Stimulated activated CD8-positive, alpha-beta memory T cell treated with anti-CD3 and anti-CD28 coated beads, Interleukin-12 subunit alpha, Interleukin-12 subunit beta, amount 100 ng/mL, for 24 hours (primary cell): ENCODE results near the gene TNPO1.

Source experiments
- DNase-seq: peaks from one replicate; pipeline ENCODE4 v3.0.0-alpha.2; 2020; ENCODE audit errors: extremely low read depth

The TNPO1 gene

DNA sequence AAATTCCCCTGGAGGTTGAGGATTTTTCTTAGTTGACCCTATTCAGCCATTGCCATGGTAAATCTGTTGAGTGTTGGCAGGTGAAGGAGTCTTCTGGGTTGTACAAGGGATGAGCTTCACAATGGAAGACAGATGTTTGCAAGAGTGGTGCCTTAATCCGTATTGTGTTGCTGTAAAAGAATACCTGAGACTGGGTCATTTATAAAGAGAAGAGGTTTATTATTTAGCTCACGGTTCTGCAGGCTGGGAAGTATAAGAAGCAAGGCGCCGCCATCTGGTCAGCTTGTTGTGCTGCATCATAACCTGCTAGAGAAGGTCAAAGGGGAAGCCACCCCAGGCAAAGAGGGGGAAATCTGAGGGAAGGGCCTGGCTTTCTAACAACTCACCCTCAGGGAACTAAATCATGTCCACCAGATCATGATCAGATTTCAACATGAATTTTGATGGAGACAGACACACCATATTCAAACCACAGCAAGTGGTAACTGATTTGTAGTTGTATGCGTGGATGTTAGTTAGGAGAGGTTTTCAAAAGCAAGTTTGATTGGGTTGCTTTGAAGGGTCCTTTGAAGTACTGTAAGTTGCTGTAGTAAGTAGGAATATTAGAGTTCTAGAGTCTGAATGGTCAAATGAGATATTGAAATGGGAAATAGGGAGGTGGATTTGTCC lies 2.5 kb downstream of the TNPO1 start:
- DNase-seq: no peak

DNA sequence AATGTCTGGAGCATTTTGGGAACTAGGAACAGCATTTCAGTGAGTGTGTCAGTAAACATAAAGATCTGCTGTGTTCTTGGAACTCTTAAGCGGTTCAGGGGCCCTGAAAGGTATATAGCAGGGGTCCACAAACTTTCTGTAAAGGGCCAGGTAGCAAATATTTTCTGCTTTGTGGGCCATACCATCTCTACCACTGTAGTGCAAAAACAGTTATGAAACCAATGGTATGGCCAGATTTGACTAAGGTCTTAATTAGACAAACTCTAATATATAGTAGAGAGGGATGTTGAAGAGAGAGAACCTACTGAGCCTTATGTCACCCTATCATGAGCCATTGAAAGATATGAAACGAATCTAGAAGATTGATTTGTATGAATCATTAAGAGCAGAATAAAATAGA lies 5.3 kb downstream of the TNPO1 start:
- no peak for DNase-seq

DNA sequence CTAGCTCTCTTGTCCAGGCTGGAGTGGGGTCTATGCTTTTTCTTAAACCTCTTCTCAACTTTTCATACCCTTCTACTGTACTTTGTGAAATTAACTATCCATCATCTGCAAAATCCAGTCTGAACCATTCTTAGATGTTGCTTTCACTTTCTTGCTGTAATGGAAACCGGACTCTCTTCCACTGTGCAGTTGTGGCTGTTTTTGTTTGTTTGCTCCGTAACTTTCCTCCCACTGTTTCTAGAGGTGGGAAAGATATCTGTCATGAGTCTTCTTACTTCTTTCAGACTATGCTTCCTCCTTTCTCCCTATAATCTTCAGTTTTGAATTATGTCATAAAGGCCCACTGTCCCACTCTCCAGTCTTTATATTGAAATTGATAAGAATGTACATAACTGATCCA lies 6.5 kb downstream of the TNPO1 start:
- DNase-seq: no peak

DNA sequence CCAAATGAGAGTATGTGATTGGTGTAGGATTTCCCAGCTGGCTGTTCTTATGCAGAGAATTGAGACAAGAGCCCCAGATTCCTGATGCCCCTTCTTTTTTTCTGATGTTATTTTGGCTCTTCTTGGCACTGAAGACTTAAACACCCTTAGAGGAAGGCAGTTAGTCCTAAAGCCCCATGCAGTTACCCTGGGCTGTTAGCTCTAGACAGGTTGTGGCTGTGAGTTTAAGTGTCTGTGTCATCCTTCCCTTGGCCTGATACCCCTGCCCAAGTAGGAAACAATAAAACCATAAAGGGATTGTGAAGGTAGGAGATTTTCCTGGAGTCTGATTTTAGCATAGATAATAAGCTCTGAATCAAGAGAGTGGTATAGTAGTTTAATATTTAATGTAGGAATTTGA lies 13.2 kb downstream of the TNPO1 start:
- no peak for DNase-seq

DNA sequence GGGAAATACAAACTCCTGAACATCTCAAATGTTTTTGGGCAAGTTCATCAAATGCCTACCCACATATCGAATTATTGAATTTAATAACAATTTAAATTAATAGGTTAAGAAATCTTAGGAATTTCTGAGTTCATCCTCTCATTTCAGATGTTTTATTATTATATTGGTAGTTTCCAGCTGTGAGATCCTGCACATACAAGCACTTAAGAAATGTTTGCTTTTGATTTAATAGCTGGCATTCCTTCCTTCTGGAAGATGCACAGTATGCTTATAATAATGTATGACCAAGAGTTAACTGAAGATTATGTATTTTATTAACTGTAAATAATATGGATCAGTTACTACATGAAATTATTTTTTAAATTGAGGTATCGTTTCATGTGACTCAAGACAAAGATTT lies 13.9 kb downstream of the TNPO1 start:
- DNase-seq: no peak

DNA sequence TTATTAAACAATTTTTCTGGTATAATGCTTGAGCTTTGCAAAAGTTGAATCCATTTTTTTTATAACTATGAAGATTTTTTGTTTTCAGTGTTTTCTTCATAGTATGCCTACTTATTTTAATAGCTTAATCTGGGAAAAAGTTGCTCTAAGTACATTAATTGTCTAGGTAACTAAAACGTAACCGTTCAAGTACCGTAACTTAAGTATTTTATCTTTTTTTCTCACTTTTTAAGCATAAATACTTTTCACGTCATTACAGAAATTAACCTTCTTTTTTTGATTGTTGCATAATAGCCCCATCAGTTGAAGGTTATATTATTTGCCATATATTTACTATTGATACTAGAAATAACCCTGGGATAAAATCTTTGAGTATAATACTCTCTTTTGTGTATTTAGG lies 15.2 kb downstream of the TNPO1 start:
- DNase-seq: no peak

DNA sequence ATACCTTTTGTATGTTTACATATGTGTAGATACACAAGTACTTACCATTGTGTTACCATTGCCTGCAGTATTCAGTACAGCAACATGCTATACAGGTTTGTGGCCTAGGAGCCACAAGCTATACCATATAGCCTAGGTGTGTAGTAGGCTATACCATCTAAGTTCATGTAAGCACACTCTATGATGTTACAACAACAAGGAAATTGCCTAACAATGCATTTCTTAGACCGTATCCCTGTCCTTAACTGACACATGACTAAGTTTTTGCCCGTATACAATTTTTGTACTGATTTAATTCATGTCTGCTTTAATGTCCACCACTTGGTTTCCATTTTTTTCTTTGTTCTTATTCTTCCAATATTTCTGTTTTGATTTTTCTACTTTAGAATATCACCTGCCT lies 18.5 kb downstream of the TNPO1 start:
- no peak for DNase-seq

DNA sequence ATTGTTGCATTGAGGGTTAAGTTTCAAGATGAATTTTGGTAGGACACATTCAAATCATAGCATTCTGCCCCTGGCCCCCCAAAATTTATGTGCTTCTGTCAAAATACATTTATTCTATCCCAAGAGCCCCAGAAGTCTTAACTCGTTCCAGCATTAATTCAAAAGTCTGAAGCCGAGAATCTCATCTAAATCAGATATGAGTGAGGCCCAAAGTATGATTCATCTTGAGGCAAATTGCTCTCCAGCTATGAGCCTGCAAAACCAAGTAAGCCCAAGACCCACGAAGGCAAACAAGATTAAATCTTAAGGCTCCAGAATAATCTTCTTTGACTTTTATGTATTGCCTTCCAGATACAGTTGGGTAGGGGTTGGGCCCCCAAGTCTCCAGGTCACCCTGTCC lies 19.2 kb downstream of the TNPO1 start:
- no peak for DNase-seq

DNA sequence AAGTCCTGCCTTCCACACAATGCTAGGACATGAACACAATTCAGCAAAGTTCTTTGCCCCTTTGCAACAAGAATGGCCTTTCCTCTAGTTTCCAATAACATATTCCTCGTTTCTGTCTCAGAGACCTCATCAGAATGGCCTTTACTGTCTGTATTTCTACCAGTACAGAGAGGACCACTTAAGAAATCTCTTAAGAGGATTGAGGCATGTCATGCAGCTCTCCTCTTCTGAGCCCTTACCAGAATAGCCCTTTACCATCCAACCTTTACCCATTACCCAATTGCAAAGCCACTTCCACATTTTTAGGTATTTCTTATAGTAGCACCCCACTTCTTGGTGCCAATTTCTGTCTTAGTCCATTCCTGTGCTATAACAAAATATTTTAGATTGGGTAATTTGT lies 20.3 kb downstream of the TNPO1 start:
- no peak for DNase-seq

DNA sequence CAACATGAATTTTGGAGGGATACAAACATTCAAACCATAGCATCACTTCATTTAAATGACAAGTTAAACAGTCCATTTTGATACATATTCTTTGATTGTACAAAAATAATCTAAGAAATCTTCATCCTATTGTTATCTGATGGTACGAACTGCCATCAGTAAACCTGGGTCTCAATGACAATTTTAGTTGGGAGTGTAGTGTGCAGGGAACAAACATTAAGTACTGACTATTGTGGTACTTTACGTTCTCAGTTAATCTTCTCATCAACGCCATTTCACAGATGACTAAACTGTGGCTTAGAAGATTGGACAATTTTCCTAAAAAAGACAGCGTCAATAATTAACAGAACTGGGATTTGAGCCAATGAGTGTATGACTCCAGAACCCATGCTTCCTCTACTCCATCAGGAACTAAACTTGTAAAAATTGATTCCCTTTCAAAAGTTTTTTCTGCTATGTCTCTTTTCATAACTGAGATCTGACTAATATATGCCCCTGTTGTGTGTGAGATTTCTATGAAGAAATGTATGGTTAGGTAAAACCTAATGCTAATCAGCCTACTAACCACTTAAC lies 21.1 kb downstream of the TNPO1 start:
- no peak for DNase-seq

DNA sequence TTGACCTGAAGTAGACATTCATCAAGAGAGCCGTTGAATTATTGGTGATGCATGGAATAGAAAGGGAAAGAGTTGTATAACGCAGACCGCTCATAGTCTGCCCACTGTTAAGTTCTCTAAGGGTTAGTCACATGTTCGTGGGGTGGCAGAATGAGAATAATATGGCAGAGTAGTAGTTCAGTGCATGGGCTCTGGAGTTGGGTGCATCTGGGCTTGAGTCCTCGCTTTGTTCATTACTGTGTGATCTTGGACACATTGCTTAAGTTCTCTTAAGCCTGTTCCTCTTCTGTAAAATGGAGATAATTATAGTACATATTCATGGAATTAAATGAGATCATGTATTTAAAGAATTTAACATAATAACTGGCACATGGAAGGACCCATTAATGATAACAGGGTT lies 23.6 kb downstream of the TNPO1 start:
- no peak for DNase-seq

DNA sequence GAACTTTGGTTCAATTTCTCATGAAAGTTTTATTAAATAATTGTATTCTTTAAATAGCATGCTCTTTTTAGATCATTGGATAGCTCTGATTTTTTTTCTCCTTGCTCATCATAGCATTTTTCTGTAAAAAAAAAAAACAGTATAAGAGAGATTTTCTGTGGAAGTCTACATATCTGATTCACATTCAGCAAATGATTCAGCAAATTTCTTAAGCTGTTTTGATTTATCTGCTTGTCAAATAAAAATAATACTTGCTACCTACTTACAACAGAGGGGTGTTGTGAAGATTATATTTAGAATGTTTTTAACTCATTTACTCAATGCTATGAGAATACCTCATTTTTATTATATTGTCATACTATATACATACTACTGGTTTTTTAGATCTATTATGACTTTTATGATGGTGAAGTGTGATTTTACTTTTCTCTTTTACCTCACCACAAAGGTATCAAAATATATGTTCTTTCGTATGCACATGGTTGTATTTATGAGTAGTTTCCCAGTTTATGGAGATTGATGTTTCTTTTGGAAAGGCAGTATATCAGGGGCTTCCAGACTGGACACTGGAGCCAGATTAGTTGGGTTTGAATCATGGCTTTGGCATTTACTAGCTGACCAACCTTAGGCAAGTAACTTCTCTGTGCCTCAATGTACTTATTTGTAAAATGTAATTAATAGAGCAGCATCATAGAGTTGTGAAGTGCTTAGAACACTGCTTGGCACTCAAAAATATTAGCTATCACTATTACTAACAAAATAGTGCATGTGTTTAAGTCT lies 25.5 kb downstream of the TNPO1 start:
- no peak for DNase-seq

DNA sequence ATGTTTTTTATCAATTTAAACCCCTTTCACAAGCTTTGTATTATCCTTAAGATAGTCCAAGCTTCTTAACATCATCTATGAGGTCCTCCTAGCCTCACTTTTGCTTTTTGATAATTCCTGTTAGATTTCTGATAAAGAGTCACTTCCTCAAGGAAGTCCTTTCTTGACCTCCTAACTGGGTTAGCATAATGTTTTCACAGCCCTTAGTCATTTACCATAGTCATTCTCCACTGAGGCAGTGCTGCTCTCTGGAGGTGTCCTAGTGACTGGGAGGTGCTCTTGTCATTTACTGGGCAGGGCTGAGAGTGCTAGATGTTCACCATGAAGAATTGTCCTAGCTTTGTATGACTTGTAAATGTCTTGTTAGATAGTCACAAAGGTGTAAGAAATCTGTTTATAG lies 26.4 kb downstream of the TNPO1 start:
- DNase-seq: no peak

DNA sequence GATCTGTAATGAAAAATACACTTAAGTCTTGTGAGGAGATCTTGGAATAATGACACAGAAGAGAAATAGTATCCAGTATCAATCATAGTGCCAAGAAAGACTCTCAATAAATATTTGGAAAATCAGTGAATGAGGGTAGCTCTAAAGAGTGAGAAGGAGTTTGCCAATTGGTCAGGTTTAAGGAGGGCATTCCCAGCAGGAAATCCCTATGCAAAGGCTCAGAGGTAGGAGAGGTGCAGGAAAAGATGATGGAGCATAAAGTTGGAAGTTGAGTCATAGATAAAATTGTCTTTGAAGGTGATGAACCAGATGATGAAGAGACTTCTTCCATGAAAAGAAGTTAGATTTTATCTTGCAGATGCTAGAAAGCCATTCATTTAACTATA lies 27.8 kb downstream of the TNPO1 start:
- no peak for DNase-seq

DNA sequence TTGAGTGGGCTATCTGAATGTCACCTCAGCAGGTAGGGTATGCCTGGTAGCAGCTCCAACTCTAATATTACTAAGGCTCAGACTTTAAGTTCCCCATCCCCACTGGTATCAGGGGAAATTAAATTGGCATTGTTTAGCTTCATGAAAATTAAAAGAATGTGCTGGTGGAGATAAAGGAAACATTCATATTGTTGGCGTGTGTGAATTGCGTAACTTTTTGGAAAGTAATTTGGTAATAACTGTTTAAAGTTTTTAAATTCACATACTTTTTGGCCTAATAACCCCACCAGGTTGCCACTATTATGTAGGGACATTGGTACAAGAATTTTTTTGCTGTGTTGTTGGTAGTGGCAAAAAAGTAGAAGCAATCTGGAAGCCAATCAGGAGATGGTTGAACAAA lies 29.4 kb downstream of the TNPO1 start:
- DNase-seq: no peak

DNA sequence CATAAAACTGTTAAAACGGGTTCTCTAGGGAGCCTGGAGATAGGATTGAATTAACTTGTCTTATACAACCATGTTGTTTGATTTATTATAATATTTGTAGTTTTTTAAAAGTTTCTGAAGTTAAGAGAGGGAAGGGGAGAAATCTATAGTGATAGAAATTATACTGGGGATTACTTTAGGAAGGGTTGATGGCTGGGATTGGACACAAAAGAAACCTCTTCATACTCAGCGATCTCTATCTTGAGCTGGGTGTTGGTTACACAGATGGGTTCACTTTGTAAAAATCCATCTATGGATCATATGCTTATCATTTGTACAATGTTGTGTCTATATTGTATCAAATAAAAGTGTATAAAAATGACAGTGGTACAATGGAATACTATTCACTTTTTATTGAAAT lies 30.0 kb downstream of the TNPO1 start:
- DNase-seq: no peak

DNA sequence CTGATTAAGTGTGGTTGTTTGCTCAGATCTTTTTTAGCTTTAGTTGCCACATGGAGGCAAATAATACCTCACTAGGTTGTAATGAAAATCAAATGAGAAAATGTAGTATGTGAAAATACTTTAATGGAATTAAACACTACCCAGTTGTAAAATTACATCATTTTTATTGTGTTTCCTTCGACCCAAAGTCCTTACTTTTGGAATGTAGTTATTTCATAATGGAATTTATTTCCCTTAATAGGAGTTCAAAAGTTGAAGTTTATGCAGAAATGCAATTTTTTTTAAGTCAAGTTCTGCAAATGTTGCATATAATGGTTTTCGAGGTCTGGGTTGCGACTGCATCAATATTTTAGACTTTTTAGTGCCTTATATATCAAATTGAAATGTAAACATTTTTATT lies 31.0 kb downstream of the TNPO1 start:
- no peak for DNase-seq

DNA sequence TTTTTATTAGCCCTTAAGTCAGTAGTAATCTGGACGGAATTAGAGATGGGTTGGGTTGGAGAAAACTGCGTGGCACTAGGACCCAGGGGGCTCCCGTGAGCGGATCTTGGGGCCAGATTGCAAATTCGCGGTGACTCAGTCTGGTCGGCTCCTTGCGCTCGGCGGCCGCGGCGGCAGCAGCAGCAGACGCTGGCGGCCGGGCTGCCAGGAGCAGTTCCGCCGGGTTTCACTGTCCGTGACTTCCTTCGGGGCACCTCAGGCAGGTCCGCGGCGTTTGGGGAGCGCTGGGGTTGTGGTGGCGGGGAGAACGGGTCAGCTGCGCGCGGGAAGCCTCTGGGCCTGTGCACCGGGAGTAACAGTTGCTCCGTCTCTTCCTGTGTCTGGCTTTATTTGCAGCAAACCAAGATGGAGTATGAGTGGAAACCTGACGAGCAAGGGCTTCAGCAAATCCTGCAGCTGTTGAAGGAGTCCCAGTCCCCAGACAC lies 31.6 kb downstream of the TNPO1 start:
- peak; percentile 63 for DNase-seq

DNA sequence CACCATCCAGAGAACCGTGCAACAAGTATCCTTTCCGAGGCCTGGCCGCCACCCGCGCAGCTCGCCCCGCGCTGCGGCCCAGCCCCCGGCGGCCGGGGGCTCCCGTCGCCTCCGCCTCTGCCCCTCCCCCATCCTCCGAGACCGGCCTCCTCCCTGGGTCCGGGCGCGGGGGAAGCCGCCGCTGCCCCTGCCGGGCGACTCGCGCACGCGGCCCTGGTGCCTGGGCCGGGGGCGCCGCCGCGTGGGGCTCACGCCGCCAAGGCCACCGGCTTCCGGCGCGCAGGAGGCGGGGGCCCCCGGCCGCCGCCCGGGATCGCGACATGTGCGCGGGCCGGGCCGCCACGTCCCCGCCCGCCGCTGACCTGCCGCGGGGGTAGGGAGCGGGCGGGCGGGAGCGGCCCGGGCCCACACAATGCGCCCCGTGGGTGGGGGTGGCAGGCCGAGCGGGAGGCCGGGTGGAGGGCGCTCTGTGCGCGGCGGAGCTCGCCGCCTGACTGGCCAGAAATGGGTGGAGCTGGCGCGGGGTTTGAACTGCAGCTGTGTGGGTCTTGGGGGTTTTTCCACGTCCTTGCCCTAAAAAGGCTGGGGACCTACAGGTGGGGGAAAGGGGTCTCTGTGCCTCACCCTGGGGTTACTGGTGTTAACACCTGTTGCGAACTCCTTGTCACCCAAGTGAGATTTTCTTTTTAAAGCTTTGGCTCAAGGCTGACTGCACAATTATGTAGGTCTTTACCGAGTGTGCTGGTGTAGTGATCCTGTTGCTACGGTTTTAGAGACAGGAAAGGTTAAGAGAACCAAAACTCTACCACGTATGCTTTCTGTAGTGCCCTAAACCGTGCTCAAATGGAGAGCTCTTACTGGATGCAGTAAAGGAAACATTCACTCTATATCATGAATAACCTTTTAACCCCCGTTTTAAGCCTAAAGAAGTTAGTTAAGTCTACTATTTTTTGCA lies 32.3 kb downstream of the TNPO1 start:
- peak; percentile 15 for DNase-seq

DNA sequence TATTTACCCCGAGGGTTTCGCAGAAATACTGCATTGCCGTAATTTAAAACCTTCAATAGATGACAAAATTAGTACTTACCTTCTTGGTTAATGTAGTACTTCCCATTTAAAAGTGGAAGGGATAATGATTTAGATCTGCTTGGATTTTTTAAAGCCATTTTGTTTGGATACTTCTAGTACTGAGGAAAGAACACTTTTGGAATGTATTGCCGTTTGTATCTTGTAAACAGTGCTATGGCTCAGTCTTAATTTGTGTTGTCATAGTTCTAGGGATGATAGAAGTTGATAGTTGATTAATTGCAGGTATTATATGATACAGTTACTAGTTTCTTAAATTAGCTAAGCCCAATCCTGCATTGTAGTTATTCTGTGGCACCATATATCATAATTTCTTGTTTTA lies 33.1 kb downstream of the TNPO1 start:
- DNase-seq: no peak

DNA sequence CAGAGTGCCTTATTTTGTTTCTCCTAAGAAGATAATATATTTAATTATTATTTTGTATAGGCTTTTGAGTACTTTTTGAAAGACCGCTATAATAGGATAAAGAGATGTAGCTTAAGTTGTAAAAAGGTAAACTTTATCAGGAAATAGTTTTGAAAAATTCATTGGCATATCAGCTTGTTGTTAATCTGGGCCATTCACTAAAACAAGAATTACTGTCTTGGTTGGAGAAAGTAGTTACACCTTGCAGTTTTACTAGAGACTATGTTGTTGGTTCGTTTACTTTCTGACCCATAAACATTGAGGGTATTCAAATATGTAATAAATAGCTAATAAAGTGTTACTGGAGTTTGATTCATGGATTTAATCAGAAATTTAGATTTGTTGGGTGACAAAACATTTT lies 33.7 kb downstream of the TNPO1 start:
- no peak for DNase-seq

DNA sequence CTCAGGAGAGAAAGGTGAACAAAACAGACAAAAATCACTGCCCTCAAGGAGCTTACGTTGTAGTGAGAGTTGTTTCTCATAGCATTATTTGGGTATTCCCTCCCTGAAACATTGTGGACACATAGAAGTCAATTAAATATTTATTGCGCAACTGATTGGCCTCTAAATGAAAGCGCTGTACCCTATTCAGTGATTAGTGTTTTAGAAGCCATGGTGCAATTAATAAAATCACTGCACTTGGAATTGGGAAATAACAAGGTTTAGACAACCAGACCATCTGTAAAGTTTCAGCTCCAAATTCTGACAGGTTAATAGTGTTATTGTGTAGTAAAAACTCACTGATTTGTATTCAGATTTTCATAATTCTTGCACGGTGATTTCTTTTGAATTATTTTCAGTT lies 35.9 kb downstream of the TNPO1 start:
- DNase-seq: no peak
